Posterior cingulate gyrus (tissue), 11 donors: ENCODE measurements around the gene SLC23A1.
"Not testable (repeated sequence)": the region's sequence is repeated elsewhere in the genome, so short reads cannot be mapped to it uniquely, and the experiment has no call there.

Source experiments
- DNase-seq, 10 donors: peaks; one replicate each; pipeline versions ENCODE4 v3.0.0 to v3.0.0-alpha.2; 2020 to 2021; ENCODE audit warnings: mixed read lengths in 3 of 10
- intact Hi-C: fragments of 100-400 bp; cut with DNase I; formaldehyde crosslinking; loops from one replicate; pipeline ENCODE4 v1.15.1; 2023

The SLC23A1 gene

DNA sequence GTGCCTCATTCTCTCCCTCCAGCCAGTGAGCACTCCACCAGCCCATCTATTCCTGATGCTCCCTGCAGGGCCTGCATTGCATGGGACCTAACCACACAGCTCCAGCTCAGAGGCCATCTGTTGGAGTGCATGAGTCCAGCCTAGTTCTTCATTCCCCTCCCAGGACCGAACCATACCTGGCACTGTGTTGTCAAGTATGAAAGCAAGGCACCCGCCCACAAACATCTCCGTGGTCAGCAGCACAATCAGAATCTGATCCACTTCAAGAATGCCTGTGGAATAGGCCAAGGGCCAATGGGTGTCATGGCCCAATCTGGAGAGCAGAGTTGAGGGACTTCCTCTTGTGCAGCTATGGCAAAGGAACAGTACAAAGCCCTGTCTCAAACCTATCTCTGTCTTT lies 5.9 kb downstream of the SLC23A1 start:
- DNase-seq: peak in 3 of 10 donors; percentile 26 to 47 (median 45)
- intact Hi-C loops: no loop called here

DNA sequence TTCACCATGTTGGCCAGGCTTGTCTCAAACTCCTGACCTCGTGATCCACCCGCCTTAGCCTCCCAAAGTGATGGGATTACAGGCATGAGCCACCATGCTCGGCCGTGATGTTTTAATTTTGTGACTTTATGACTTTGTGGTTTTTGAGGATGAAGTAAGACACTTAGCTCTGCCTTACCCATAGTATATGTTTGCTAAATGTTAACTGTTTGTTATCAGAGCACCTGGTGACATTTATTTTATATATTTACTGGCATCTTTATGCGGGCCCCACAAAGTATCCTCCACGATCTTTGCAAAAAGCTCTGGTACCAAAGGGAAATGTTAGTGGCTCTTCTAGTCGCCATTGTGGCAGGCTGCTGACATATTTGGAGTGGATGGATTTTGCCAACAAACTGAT lies 6.7 kb downstream of the SLC23A1 start:
- DNase-seq: no peak
- intact Hi-C loops: no loop called here

DNA sequence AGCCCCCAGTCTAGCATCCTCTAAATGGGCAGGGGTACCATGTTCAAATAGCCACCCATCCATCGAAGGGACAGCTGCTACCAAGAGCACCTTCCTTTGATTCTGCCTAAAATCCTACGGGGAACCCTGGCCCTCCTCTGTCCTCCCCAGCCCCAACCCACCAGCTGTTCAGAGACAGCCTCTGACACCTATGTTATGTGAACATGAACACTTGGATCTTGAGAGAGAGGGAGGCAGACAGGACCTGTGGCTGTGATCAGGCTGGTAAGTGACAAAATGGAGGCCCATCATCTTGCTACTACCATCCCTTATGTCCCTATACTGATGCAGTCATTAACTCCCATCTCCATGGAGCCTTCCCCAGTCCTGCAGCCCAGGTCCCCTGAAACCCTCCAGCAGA lies 8.2 kb downstream of the SLC23A1 start:
- intact Hi-C loops: no loop called here
- peak in 1 of 10 donors; percentile 22 for DNase-seq

- peak in 1 of 10 donors; percentile 21 for DNase-seq
- intact Hi-C loops: no loop called here
Observed at GRCh38 chr5:139371482-139372435, 11.3 kb downstream of the SLC23A1 start.

- intact Hi-C loops: no loop called here
Observed at GRCh38 chr5:139369181-139369580, 13.9 kb downstream of the SLC23A1 start.

DNA sequence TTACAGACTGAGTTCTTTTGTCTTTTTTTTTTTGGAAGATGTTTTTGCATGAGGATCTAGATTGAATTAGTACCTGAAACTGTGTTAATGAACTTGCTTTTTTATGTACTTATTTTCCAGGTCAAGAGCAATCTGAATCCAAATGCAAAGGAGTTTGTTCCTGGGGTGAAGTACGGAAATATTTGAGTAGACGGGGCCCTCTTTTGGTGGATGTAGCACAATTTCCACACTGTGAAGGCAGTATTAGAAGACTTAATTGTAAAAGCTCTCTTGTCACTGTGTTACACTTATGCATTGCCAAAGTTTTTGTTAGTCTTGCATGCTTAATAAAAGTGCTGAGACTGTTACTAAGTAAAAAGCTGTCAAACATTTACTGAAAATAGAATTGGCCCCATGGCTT lies 14.5 kb downstream of the SLC23A1 start:
- DNase-seq: no peak
- intact Hi-C loops: no loop called here

More at GRCh38 chr5:139369181-139369580, 13.9 kb downstream of the SLC23A1 start:
- no peak for DNase-seq

- intact Hi-C loops: no loop called here
- DNase-seq: no peak
Observed at GRCh38 chr5:139364466-139364865, 18.6 kb downstream of the SLC23A1 start.

GRCh38 chr5:139363937-139364336 lies 19.2 kb downstream of the SLC23A1 start:
- no peak for DNase-seq
- intact Hi-C loops: no loop called here

DNA sequence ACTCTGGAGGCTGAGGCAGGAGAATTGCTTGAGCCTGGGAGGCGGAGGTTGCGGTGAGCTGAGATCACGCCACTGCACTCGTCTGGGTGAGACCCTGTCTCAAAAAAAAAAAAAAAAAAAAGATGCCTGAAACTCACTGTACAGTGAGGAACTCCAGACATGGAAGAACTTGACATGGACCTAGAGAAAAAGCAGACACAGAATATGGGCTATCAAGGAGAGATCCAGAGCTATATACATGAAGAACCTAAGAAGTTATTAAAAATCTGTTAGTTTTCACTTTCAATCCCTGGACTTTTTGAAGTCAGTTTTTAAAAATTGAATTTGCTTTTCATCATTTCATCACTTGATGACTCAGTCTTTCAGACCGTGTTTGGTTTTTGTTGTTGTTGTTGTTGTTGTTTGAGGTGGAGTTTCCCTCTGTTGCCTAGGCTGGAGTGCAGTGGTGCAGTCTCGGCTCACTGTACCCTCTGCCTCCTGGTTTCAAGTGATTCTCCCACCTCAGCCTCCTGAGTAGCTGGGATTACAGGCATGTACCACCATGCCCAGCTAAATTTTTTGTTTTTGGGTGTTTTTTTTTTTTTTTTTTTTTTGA lies 21.2 kb downstream of the SLC23A1 start:
- intact Hi-C loops: no loop called here
- peak in 2 of 10 donors; percentile 7 to 27 for DNase-seq

GRCh38 chr5:139360384-139360783 lies 22.7 kb downstream of the SLC23A1 start:
- DNase-seq: peak in 2 of 10 donors; percentile 8 to 34
- intact Hi-C loops: no loop called here

- no peak for DNase-seq
- intact Hi-C loops: no loop called here
Observed at GRCh38 chr5:139358064-139358463, 25.0 kb downstream of the SLC23A1 start.

GRCh38 chr5:139355900-139356299 lies 27.2 kb downstream of the SLC23A1 start:
- DNase-seq: peak in 1 of 10 donors; percentile 53
- intact Hi-C loops: not testable (repeated sequence)

DNA sequence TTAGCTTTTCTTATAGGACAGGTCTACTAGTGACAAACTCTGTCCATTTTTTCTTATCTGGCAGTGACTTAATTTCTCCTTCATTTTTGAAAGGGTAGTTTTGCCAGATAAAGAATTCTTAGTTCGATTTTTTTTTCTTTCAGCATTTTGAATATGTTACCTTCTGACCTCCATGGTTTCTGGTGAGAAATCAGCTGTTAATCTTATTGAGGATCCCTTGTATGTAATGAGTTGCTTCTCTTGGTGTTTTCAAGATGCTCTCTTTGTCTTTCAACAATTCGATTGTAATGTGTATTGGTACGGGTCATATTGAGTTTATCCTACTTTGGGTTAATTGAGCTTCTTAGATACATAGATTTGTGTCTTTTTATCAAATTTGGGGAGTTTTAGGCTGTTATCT lies 28.9 kb downstream of the SLC23A1 start:
- intact Hi-C loops: no loop called here
- DNase-seq: no peak

GRCh38 chr5:139347863-139348262 lies 35.2 kb downstream of the SLC23A1 start:
- DNase-seq, intact Hi-C loops: not testable (repeated sequence)

- intact Hi-C loops, DNase-seq: not testable (repeated sequence)
Observed at GRCh38 chr5:139345442-139345841, 37.7 kb downstream of the SLC23A1 start.

DNA sequence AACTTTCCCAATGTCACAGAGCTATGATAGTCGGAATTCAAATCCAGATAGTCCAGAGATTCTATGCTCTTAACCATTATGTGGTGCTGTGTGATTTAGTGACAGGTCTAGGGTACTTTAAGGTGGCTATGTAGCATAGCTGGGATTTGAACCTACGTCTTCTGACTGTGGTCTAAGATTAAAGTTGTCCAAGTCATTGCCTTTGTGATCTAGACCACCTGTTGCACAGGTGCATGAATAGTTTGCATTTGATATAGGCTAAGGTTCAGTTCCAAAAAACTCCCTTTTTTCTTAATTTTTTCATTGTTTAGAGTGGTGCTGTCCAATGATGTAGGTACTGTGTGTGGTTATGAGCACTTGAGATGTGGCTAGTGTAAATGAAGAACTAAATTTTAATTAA lies 38.9 kb downstream of the SLC23A1 start:
- intact Hi-C loops: loop anchor here (5.0 kb wide), 1 partner anchor 72 kb away; no protein-coding TSS in a partner anchor
- DNase-seq: no peak

DNA sequence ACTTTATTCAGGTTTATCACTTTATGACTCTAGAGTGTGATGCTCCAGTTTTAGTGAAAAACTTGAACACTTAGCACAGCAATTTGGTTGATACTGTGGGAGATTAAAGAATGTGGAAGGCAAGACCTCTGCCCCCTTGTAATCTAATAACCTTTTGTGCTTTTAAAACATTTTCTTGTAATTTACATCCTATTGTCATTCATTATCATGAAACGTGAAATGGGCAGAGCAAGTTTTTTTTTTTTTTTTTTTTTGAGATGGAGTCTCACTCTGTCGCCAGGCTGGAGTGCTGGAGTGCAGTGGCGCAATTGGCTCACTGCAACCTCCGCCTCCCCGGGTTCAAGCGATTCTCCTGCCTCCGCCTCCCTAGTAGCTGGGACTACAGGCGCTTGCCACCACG lies 39.6 kb downstream of the SLC23A1 start:
- intact Hi-C loops: loop anchor here (2.0 to 5.0 kb wide), 2 partner anchors 59 to 71 kb away; no protein-coding TSS in a partner anchor
- no peak for DNase-seq

DNA sequence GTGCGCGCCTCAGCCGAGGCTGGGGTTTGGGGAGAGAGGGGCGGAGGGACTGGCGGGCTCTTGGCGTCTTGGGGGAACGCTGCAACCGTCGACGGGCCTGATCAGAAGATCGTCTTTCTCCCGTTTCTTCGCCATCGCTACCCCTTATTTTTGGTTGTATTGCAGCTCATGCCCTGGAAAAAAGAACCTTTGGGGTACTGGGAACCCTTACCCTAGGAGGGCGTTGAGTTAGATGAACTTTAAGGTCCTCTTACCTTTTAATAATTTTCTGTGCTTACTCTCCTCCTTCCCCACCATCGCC lies 40.7 kb downstream of the SLC23A1 start:
- DNase-seq: no peak
- intact Hi-C loops: loop anchor here (2.0 to 5.0 kb wide), 2 partner anchors 60 to 70 kb away; no protein-coding TSS in a partner anchor

DNA sequence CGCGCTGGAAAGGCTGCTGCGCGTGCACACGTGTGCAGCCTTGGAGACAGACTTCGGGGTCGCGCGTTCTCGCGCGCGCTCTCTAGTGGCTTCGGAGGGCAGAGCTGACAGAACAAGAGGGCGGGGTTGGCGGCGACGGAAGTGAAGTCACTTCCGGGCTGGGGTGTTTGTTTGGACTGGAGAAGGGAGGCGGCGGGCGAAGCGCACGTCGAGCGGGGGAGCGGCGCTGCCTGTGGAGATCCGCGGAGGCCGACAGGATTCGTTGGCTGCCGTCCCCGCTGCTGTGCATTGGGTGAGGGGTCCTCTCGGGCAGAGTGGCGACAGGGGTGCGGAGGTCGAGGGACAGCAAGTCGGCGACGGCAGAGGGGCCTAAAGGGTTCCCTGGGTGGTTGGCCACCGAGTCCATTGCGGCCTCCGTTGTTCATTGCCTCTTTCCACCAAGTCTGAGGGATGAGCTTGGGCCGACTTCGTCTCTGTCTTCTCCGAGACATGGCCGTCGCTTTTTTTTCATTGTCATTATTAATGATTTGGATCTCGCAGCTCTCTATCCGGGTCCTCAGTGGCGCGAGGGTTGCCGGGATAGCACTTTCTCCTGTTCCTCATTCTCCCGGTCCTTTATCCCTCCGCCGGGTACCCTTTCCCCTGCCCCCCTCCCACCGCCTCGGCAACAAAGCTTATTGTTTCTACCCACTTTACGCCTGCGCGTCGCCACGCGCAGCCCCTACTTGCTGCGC lies 41.2 kb downstream of the SLC23A1 start, which contains the start of gene PAIP2:
TSS of gene PAIP2 (plus strand) at position 166 of the 734 bp plus-strand sequence. CDS start 21,931 bp downstream, outside the sequence.
- DNase-seq: peak; percentile 95 to 100 (median 98)
- intact Hi-C loops: loop anchor here (2.0 to 5.0 kb wide), 3 partner anchors 47 to 70 kb away; no protein-coding TSS in a partner anchor

GRCh38 chr5:139341187-139341688 lies 41.9 kb downstream of the SLC23A1 start:
- intact Hi-C loops: loop anchor here (2.0 to 5.0 kb wide), 2 partner anchors 46 to 69 kb away; no protein-coding TSS in a partner anchor
- DNase-seq: no peak
